ENCODE data around the gene FBXO42.

GRCh38 chr1:16256478-16256877 is 95.8 kb downstream of the FBXO42 start:
- TF ChIP-seq, protein P1, sequence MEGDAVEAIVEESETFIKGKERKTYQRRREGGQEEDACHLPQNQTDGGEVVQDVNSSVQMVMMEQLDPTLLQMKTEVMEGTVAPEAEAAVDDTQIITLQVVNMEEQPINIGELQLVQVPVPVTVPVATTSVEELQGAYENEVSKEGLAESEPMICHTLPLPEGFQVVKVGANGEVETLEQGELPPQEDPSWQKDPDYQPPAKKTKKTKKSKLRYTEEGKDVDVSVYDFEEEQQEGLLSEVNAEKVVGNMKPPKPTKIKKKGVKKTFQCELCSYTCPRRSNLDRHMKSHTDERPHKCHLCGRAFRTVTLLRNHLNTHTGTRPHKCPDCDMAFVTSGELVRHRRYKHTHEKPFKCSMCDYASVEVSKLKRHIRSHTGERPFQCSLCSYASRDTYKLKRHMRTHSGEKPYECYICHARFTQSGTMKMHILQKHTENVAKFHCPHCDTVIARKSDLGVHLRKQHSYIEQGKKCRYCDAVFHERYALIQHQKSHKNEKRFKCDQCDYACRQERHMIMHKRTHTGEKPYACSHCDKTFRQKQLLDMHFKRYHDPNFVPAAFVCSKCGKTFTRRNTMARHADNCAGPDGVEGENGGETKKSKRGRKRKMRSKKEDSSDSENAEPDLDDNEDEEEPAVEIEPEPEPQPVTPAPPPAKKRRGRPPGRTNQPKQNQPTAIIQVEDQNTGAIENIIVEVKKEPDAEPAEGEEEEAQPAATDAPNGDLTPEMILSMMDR (conservative IDR thresholded peaks at IDR 0.05; ENCODE audit: low read depth in 2 of 2) = no peak
- TF ChIP-seq EZH2 (IDR thresholded peaks at IDR 0.05; ENCODE audit: low read depth, unreplicated experiment) = no peak
- TF ChIP-seq ETS1 (IDR thresholded peaks at IDR 0.05) = no peak
- TF ChIP-seq STAT1 (IDR thresholded peaks at IDR 0.05; ENCODE audit: unreplicated experiment) = no peak
- TF ChIP-seq REST (IDR thresholded peaks at IDR 0.05; ENCODE audit: unreplicated experiment) = no peak
